H1 (cell line): ENCODE measurements around the gene NEDD4L. TPM values are rescaled to one million over a fixed set of nuclear protein-coding genes. Genes with fewer than 3 reads are reported as not detected.

Experiments used
- CTCF ChIA-PET: fragments of 300-600 bp; sonication (Branson Sonifier 250); formaldehyde crosslinking; loops from one replicate; lab custom pipeline; 2021; ENCODE audit not compliant: partially characterized antibody; lab: Charles Lee
- POLR2A ChIA-PET: fragments of 300-600 bp; sonication (Branson Sonifier 250); formaldehyde crosslinking; loops from one replicate; lab custom pipeline; 2021; ENCODE audit warnings: inconsistent platforms; ENCODE audit not compliant: partially characterized antibody; lab: Charles Lee
- DNase-seq, 2 experiments: peaks; one replicate each; pipeline versions ENCODE4 v3.0.0 to v3.0.0-alpha.2; 2010 to 2022; ENCODE audit warnings: low spot score in 2 of 2, low read depth in 1 of 2, mixed read lengths in 1 of 2
- FAIRE-seq: peaks from 2 replicates; lab custom pipeline; 2011; peaks lifted over from hg19 to GRCh38; lab: Jason Lieb, UNC
- H2AFZ ChIP-seq: 2 replicates; pipeline ENCODE4 v1.8.1; 2012; ENCODE audit warnings: low read length, inconsistent platforms
- H2AK5ac ChIP-seq: 2 replicates; pipeline ENCODE4 v1.6.1; 2013; ENCODE audit warnings: low read depth, low read length
- H2BK120ac ChIP-seq: replicated peaks from 2 replicates; pipeline ENCODE3; 2013; ENCODE audit warnings: low read depth, low read length, inconsistent platforms
- H2BK12ac ChIP-seq: 2 replicates; pipeline ENCODE4 v1.6.1; 2013; ENCODE audit warnings: low read depth, low read length
- H2BK15ac ChIP-seq: 2 replicates; pipeline ENCODE4 v1.6.1; 2013; ENCODE audit warnings: low read length
- H2BK20ac ChIP-seq: 2 replicates; pipeline ENCODE4 v1.6.1; 2013; ENCODE audit warnings: low read length
- H2BK5ac ChIP-seq: 2 replicates; pipeline ENCODE4 v1.6.1; 2013; ENCODE audit warnings: low read depth, low read length
- H3K14ac ChIP-seq: 2 replicates; pipeline ENCODE4 v1.6.1; 2013; ENCODE audit warnings: inconsistent platforms; ENCODE audit not compliant: insufficient read length
- H3K18ac ChIP-seq: 2 replicates; pipeline ENCODE4 v1.6.1; 2013; ENCODE audit warnings: low read length; ENCODE audit errors: extremely low read depth
- H3K23ac ChIP-seq: 2 replicates; pipeline ENCODE4 v1.6.1; 2013; ENCODE audit warnings: inconsistent platforms; ENCODE audit not compliant: insufficient read length
- H3K23me2 ChIP-seq: 2 replicates; pipeline ENCODE4 v1.6.1; 2013; ENCODE audit warnings: low read depth, low read length
- H3K27ac ChIP-seq: 2 replicates; pipeline ENCODE4 v1.6.1; 2011; ENCODE audit warnings: low read depth, low read length, inconsistent platforms
- H3K27me3 ChIP-seq, 4 experiments: replicated peaks in 1 of 4; 1 replicate in 1 of 4; 2 replicates in 3 of 4; pipeline versions ENCODE4 v1.6.1 to v1.8.1; 2011 to 2013; ENCODE audit warnings: low read length in 3 of 4, mild to moderate bottlenecking in 3 of 4, inconsistent platforms in 2 of 4, mixed read lengths in 2 of 4, moderate library complexity in 1 of 4; ENCODE audit not compliant: control insufficient read depth in 3 of 4, insufficient read depth in 3 of 4; ENCODE audit errors: extremely low read depth in 1 of 4
- H3K36me3 ChIP-seq, 4 experiments: 2 replicates each; pipeline versions ENCODE4 v1.6.1 to v1.8.1; 2011 to 2013; ENCODE audit warnings: mild to moderate bottlenecking in 4 of 4, low read length in 3 of 4, moderate library complexity in 2 of 4, control low read depth in 1 of 4, inconsistent platforms in 1 of 4; ENCODE audit not compliant: insufficient read depth in 4 of 4, control insufficient read depth in 2 of 4
- H3K4ac ChIP-seq: replicated peaks from 2 replicates; pipeline ENCODE3; 2013; ENCODE audit warnings: low read length, low read depth, mixed read lengths, inconsistent platforms; ENCODE audit not compliant: insufficient read length
- H3K4me1 ChIP-seq, 4 experiments: replicated peaks in 1 of 4; 1 replicate in 1 of 4; 2 replicates in 3 of 4; pipeline versions ENCODE4 v1.6.1 to v1.8.1; 2011 to 2013; ENCODE audit warnings: low read length in 3 of 4, inconsistent platforms in 2 of 4, mixed read lengths in 1 of 4; ENCODE audit not compliant: insufficient read depth in 4 of 4, control insufficient read depth in 3 of 4
- H3K4me2 ChIP-seq, 2 experiments: 2 replicates each; pipeline versions ENCODE4 v1.6.1 to v1.8.1; 2011 to 2013; ENCODE audit warnings: low read depth in 2 of 2, low read length in 2 of 2, control low read depth in 1 of 2, inconsistent platforms in 1 of 2, mild to moderate bottlenecking in 1 of 2; ENCODE audit not compliant: insufficient read depth in 1 of 2
- H3K4me3 ChIP-seq, 4 experiments: fragments of 200-600, 300-600 bp in 1 of 4; sonication (generic), shearing (Covaris generic), sonication (Bioruptor Twin) in 1 of 4; 2 replicates each; pipeline versions ENCODE4 v1.5.1 to v1.8.1; 2011 to 2016; ENCODE audit warnings: low read length in 4 of 4, low read depth in 3 of 4, control low read depth in 2 of 4, inconsistent platforms in 2 of 4, mild to moderate bottlenecking in 2 of 4, mixed read lengths in 1 of 4, moderate library complexity in 1 of 4; ENCODE audit not compliant: insufficient read depth in 2 of 4; ENCODE audit errors: extremely low read depth in 1 of 4
- H3K56ac ChIP-seq: replicated peaks from 2 replicates; pipeline ENCODE3; 2013; ENCODE audit warnings: low read depth, mild to moderate bottlenecking, mixed read lengths, low read length, inconsistent platforms; ENCODE audit not compliant: insufficient read length
- H3K79me1 ChIP-seq: 2 replicates; pipeline ENCODE4 v1.6.1; 2013; ENCODE audit warnings: low read depth, low read length, control low read depth
- H3K79me2 ChIP-seq, 2 experiments: 2 replicates each; pipeline versions ENCODE4 v1.6.1 to v1.8.1; 2012 to 2013; ENCODE audit warnings: low read length in 2 of 2, mild to moderate bottlenecking in 2 of 2, inconsistent platforms in 1 of 2; ENCODE audit not compliant: insufficient read depth in 2 of 2, control insufficient read depth in 1 of 2
- H3K9ac ChIP-seq, 4 experiments: replicated peaks in 1 of 4; 1 replicate in 1 of 4; 2 replicates in 3 of 4; pipeline versions ENCODE4 v1.6.1 to v1.8.1; 2011 to 2013; ENCODE audit warnings: low read depth in 3 of 4, low read length in 3 of 4, control low read depth in 2 of 4, mild to moderate bottlenecking in 2 of 4, moderate library complexity in 2 of 4, inconsistent platforms in 1 of 4; ENCODE audit errors: extremely low read depth in 1 of 4
- H3K9me3 ChIP-seq, 2 experiments: 2 replicates each; pipeline versions ENCODE4 v1.6.1 to v1.8.1; 2012 to 2013; ENCODE audit warnings: mild to moderate bottlenecking in 2 of 2, moderate library complexity in 2 of 2, control low read depth in 1 of 2, inconsistent platforms in 1 of 2, low read depth in 1 of 2, low read length in 1 of 2, mixed read lengths in 1 of 2; ENCODE audit not compliant: insufficient read depth in 2 of 2
- H4K20me1 ChIP-seq, 2 experiments: replicated peaks in 1 of 2; 2 replicates each; pipeline versions ENCODE3 to v1.8.1; 2011 to 2013; ENCODE audit warnings: inconsistent platforms in 2 of 2, low read length in 2 of 2, mild to moderate bottlenecking in 1 of 2; ENCODE audit not compliant: insufficient read depth in 2 of 2, control insufficient read depth in 1 of 2
- H4K5ac ChIP-seq: 2 replicates; pipeline ENCODE4 v1.6.1; 2013; ENCODE audit warnings: low read length, low read depth, mixed read lengths, inconsistent platforms; ENCODE audit not compliant: insufficient read length
- H4K8ac ChIP-seq: 2 replicates; pipeline ENCODE4 v1.8.0; 2013; ENCODE audit warnings: mild to moderate bottlenecking, moderate library complexity, low read length, inconsistent platforms; ENCODE audit not compliant: insufficient read depth; ENCODE audit errors: extremely low read depth
- H4K91ac ChIP-seq: replicated peaks from 2 replicates; pipeline ENCODE3; 2013; ENCODE audit warnings: low read length, mixed read lengths, inconsistent platforms; ENCODE audit not compliant: insufficient read length
- CTBP2 ChIP-seq: IDR thresholded peaks from 2 replicates; pipeline ENCODE4 v1.7.0; 2011; ENCODE audit warnings: borderline replicate concordance, mild to moderate bottlenecking, moderate library complexity, mixed read lengths, low read length; ENCODE audit not compliant: insufficient read depth, insufficient read length
- CTCF ChIP-seq, 3 experiments: IDR thresholded peaks; 1 replicate in 2 of 3; 2 replicates in 1 of 3; pipeline versions ENCODE4 v1.5.1 to v1.6.1; 2011; ENCODE audit warnings: low read length in 3 of 3, mild to moderate bottlenecking in 3 of 3, inconsistent platforms in 2 of 3, low read depth in 1 of 3, moderate library complexity in 1 of 3; ENCODE audit not compliant: insufficient read depth in 1 of 3; ENCODE audit errors: control extremely low read depth in 1 of 3
- MAFK ChIP-seq: IDR thresholded peaks from 2 replicates; pipeline ENCODE4 v1.6.1; 2012; ENCODE audit warnings: low read depth, mild to moderate bottlenecking, improper control_type of control experiment, low read length
- POLR2A ChIP-seq, 2 experiments: IDR thresholded peaks; 1 replicate in 1 of 2; 2 replicates in 1 of 2; pipeline ENCODE4 v1.6.1; 2011; ENCODE audit warnings: low read depth in 2 of 2, low read length in 2 of 2, mild to moderate bottlenecking in 2 of 2; ENCODE audit errors: control extremely low read depth in 1 of 2
- SP2 ChIP-seq: IDR thresholded peaks from 2 replicates; pipeline ENCODE4 v1.6.1; 2012; ENCODE audit warnings: mild to moderate bottlenecking, low read length, inconsistent platforms
- SP4 ChIP-seq: IDR thresholded peaks from 2 replicates; pipeline ENCODE4 v1.6.1; 2012; ENCODE audit warnings: low read length, inconsistent platforms
- SRF ChIP-seq: IDR thresholded peaks from 2 replicates; pipeline ENCODE4 v1.6.1; 2011; ENCODE audit warnings: mild to moderate bottlenecking, low read depth, low read length, moderate library complexity
- SUZ12 ChIP-seq: fragments of 200-600 bp; sonication (generic); IDR thresholded peaks from 2 replicates; pipeline ENCODE4 v1.6.1; 2012; ENCODE audit warnings: mild to moderate bottlenecking, inconsistent platforms, low read length, moderate library complexity, mixed read lengths
- USF2 ChIP-seq: IDR thresholded peaks from 2 replicates; pipeline ENCODE4 v1.6.1; 2011; ENCODE audit warnings: low read length, improper control_type of control experiment
- ZNF274 ChIP-seq: IDR thresholded peaks from 2 replicates; pipeline ENCODE4 v1.7.0; 2012; ENCODE audit warnings: low read length, borderline replicate concordance; ENCODE audit errors: extremely low read depth
- WGBS, 2 experiments: shearing (Covaris generic) in 1 of 2; methylation state at CpG; one replicate each; pipeline versions ENCODE4 v1.1.6 to v1.1.7; 2013 to 2015; ENCODE audit warnings: low lambda C conversion rate in 2 of 2, mixed read lengths in 2 of 2, inconsistent platforms in 1 of 2, low coverage in 1 of 2, missing lambda C conversion rate in 1 of 2; ENCODE audit not compliant: insufficient replicate concordance in 2 of 2, insufficient coverage in 1 of 2, insufficient read length in 1 of 2; ENCODE audit errors: extremely low coverage in 1 of 2, missing lambda C conversion rate in 1 of 2; 5-methylcytosine and 5-hydroxymethylcytosine counted together
- polyA plus RNA-seq, 7 experiments: library from polyadenylated mRNA; depleted of rRNA in 3 of 7; stranded (reverse) in 5 of 7; unstranded in 2 of 7; fragments of >200 nt in 5 of 7; fragments of 200-250 nt in 2 of 7; gene quantifications; 1 replicate in 5 of 7; 2 replicates in 1 of 7; 4 replicates in 1 of 7; pipeline versions ENCODE4 v1.2.1 to v1.2.3, GENCODE V29; 2011 to 2013; ENCODE audit warnings: missing spikeins in 2 of 7, mixed read lengths in 2 of 7
- total RNA-seq: library from RNA; stranded (reverse); fragmentation: NEBNext Ultra II Directional; extraction: Animal tissue kit (Norgen Biotek cat#: 25700); gene quantifications from 2 replicates; pipeline ENCODE4 v1.2.1, GENCODE V29; 2021

Gene NEDD4L
- total and polyA plus RNA-seq, 2 of the 8 experiments (the other 6 are each of a cell fraction or from before 2014, with no cell fraction given) = 37.3 to 69.8 TPM

GRCh38 chr18:58080451-58080850 is 36.4 kb downstream of the NEDD4L start:
- 0 out of 2 replicates have a peak overlapping the region, but pooled peaks have one; percentile 80 for H2AK5ac ChIP-seq
- POLR2A ChIA-PET = interaction anchor here (0.6 to 1.1 kb wide), 4 partner anchors 13 to 460 kb away, joined by 3 read pairs; no protein-coding TSS in a partner anchor
- H2AFZ ChIP-seq = no peak overlapping the region
- CTCF ChIA-PET = interaction anchor here (0.6 to 1.5 kb wide), 5 partner anchors 11 to 111 kb away, joined by 3 to 6 read pairs (median 5); partner anchors contain the start of gene NEDD4L
- peaks cover 0 to 5% of the 10 kb centered on the region in 2 experiments for H4K20me1 ChIP-seq
- H3K18ac ChIP-seq = no peak overlapping the region
- no peak overlapping the region for H3K56ac ChIP-seq
- H3K9me3 ChIP-seq = no peaks in the 10 kb centered on the region
- peaks cover 0 to 71% of the 10 kb centered on the region in 2 experiments; a peak in 2 of 4 replicates for H3K79me2 ChIP-seq
- H3K4ac ChIP-seq = no peak overlapping the region
- no peak overlapping the region for H2BK15ac ChIP-seq
- H3K4me1 ChIP-seq = peaks cover 0 to 2% (median 0%) of the 10 kb centered on the region in 4 experiments; a peak in 4 of 7 replicates
- H2BK12ac ChIP-seq = no peak overlapping the region
- H3K79me1 ChIP-seq = peaks cover 3% of the 10 kb centered on the region
- no peak overlapping the region for H2BK20ac ChIP-seq
- H2BK5ac ChIP-seq = no peak overlapping the region
- no peak overlapping the region for H3K23ac ChIP-seq
- no peak overlapping the region for H4K91ac ChIP-seq
- no peak overlapping the region for H3K14ac ChIP-seq
- WGBS, 2 experiments = 77% methylated on average over 3 of the region's 3 CpGs; no CpG with 5 or more reads in 1 of the 2 experiments
- no peaks in the 10 kb centered on the region; a peak in 1 of 7 replicates for H3K27me3 ChIP-seq
- peak; percentile 52 for FAIRE-seq
- no peak overlapping the region for H4K5ac ChIP-seq
- H3K4me3 ChIP-seq = no peak overlapping the region
- no peak overlapping the region for H3K4me2 ChIP-seq
- no peak for DNase-seq
- no peaks in the 10 kb centered on the region for H3K23me2 ChIP-seq
- H3K27ac ChIP-seq = no peak overlapping the region
- no peak overlapping the region for H4K8ac ChIP-seq
- no peaks in the 10 kb centered on the region for H3K36me3 ChIP-seq
- H3K9ac ChIP-seq = no peak overlapping the region
- H2BK120ac ChIP-seq = no peak overlapping the region
- TF ChIP-seq USF2 (no peak), SP2 (no peak), CTBP2 (no peak), SP4 (no peak), MAFK (no peak), SRF (no peak), SUZ12 (no peak), POLR2A (IDR thresholded peaks at IDR 0.05; ENCODE audit: control extremely low read depth in 1 of 2, low read depth in 2 of 2, low read length in 2 of 2) (no peak), CTCF (IDR thresholded peaks at IDR 0.05; ENCODE audit: control extremely low read depth in 1 of 3, insufficient read depth in 1 of 3, low read depth in 1 of 3, low read length in 3 of 3) (no peak), ZNF274 (no peak)
